Measurements from ENCODE around the gene SLC5A2. TPM values are rescaled to one million over a fixed set of nuclear protein-coding genes. Genes with fewer than 3 reads are reported as not detected.

The SLC5A2 gene
- total and polyA plus RNA-seq, 2 of the 13 experiments (the other 11 are each of a cell fraction or from before 2014, with no cell fraction given), result 0.24 to 0.97 TPM

DNA sequence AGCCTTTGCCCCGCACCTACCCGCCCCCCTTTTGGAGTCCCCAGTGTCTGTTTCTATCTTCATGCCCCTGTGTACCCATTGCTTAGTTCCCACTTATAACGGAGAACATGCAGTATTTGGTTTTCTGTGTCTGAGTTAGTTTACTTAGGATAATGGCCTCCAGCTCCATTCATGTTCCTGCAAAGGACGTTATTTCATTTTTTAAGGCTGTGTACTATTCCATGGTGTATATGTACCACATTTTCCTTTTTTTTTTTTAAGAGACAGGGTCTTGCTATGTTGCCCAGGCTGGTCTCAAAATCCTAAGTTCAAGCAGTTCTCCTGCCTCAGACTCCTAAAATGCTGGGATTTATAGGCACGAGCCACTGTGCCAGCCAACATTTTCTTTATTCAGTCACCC lies 15.1 kb upstream of the SLC5A2 start (continued):
- TF ChIP-seq ARID5B (CRISPR knock-in tag; IDR thresholded peaks at IDR 0.05) (no peak), YY1 (IDR thresholded peaks at IDR 0.05; ENCODE audit: insufficient read depth, insufficient replicate concordance, low read depth, low read length) (no peak), JDP2 (CRISPR knock-in tag; IDR thresholded peaks at IDR 0.05; ENCODE audit: borderline replicate concordance) (no peak), DNMT3B (CRISPR knock-in tag; conservative IDR thresholded peaks at IDR 0.05) (no peak), MIER2 (CRISPR knock-in tag; IDR thresholded peaks at IDR 0.05) (no peak), MNT (IDR thresholded peaks at IDR 0.05) (no peak), ZNF234 (CRISPR knock-in tag; conservative IDR thresholded peaks at IDR 0.05) (no peak)

- no peak overlapping the region for H3K4me2 ChIP-seq (ENCODE audit: low read depth, low read length)
- ChIA-PET POLR2A (interaction anchor here (1.1 kb wide), 1 partner anchor 12 kb away, joined by 3 read pairs; no protein-coding TSS in a partner anchor), CTCF (ENCODE audit: low intra/inter-chr PET ratio, low total read pairs) (no interaction called here)
- in situ Hi-C loops (cut with HindIII; ENCODE audit: extremely low pct_ligation_motif_present, low pct_unique_long_range_greater_than_20kb), result no loop called here
- intact Hi-C loops (cut with micrococcal nuclease; ENCODE audit: unreplicated experiment), result no loop called here
- peaks cover 0 to 7% of the 10 kb centered on the region in 2 experiments; a peak in 1 of 5 replicates for H3K27me3 ChIP-seq (ENCODE audit: control insufficient read depth in 1 of 2, insufficient read depth in 2 of 2, low read length in 2 of 2)
- no peak overlapping the region for H2AFZ ChIP-seq (ENCODE audit: low read length)
- FAIRE-seq (no peak), DNase-seq (ENCODE audit: low spot score) (no peak), ATAC-seq (no peak)
- TF ChIP-seq, protein P1, sequence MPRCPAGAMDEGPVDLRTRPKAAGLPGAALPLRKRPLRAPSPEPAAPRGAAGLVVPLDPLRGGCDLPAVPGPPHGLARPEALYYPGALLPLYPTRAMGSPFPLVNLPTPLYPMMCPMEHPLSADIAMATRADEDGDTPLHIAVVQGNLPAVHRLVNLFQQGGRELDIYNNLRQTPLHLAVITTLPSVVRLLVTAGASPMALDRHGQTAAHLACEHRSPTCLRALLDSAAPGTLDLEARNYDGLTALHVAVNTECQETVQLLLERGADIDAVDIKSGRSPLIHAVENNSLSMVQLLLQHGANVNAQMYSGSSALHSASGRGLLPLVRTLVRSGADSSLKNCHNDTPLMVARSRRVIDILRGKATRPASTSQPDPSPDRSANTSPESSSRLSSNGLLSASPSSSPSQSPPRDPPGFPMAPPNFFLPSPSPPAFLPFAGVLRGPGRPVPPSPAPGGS (CRISPR knock-in tag; IDR thresholded peaks at IDR 0.05), result no peak
- no peak for TF ChIP-seq GATAD1 (CRISPR knock-in tag; IDR thresholded peaks at IDR 0.05)
- TF ChIP-seq ZNF280B (CRISPR knock-in tag; IDR thresholded peaks at IDR 0.05; ENCODE audit: borderline replicate concordance), result no peak
- no peak for TF ChIP-seq ATF7 (IDR thresholded peaks at IDR 0.05)
- TF ChIP-seq ATF7 (CRISPR knock-in tag; IDR thresholded peaks at IDR 0.05), result no peak
- no peak for TF ChIP-seq NFKB2 (CRISPR knock-in tag; IDR thresholded peaks at IDR 0.05; ENCODE audit: borderline replicate concordance)
- no peak for TF ChIP-seq ZNF841 (CRISPR knock-in tag; IDR thresholded peaks at IDR 0.05; ENCODE audit: borderline replicate concordance)
- TF ChIP-seq ZNF101 (CRISPR knock-in tag; IDR thresholded peaks at IDR 0.05; ENCODE audit: borderline replicate concordance, low read depth), result no peak
- no peak for TF ChIP-seq RNF2 (conservative IDR thresholded peaks at IDR 0.05; ENCODE audit: low read depth)
- H3K79me2 ChIP-seq (ENCODE audit: insufficient read depth, low read length), result no peaks in the 10 kb centered on the region
- H3K27ac ChIP-seq (ENCODE audit: extremely low read length, insufficient read depth, low read length), result no peak overlapping the region
- 46% methylated on average over 3 of the region's 3 CpGs for WGBS (ENCODE audit: low lambda C conversion rate)
- peaks cover 7 to 11% of the 10 kb centered on the region in 2 experiments for H3K36me3 ChIP-seq (replicated peaks in 1 of 2; ENCODE audit: control insufficient read depth in 1 of 2, insufficient read depth in 2 of 2, low read length in 2 of 2)
- no TSS peak for BruUV-seq (replicated peaks)
- H4K20me1 ChIP-seq (ENCODE audit: insufficient read depth, low read length), result no peaks in the 10 kb centered on the region
- H3K4me3 ChIP-seq (replicated peaks in 1 of 3; ENCODE audit: insufficient read depth in 1 of 3, low read depth in 2 of 3, low read length in 3 of 3), result no peak overlapping the region
- H3K9me3 ChIP-seq (ENCODE audit: low read length), result no peaks in the 10 kb centered on the region
- no peak overlapping the region for H3K9ac ChIP-seq (ENCODE audit: insufficient read depth, low read depth, low read length)
- H3K4me1 ChIP-seq (ENCODE audit: insufficient read depth, low read length), result peaks cover 40% of the 10 kb centered on the region
Measured at GRCh38 chr16:31470615-31471014, 12.3 kb upstream of the SLC5A2 start.
